NB4 (cell line): ENCODE measurements around the gene TSHZ2.
"Not testable (repeated sequence)": the region's sequence is repeated elsewhere in the genome, so short reads cannot be mapped to it uniquely, and the experiment has no call there.

ENCODE experiments used
- DNase-seq: peaks from one replicate; pipeline ENCODE4 v3.0.0; 2010; ENCODE audit warnings: low read depth
- H3K4me3 ChIP-seq: one replicate; pipeline ENCODE4 v1.5.1; 2011; ENCODE audit warnings: mild to moderate bottlenecking, low read depth, low read length, moderate library complexity
- CTCF ChIP-seq: IDR thresholded peaks from one replicate; pipeline ENCODE4 v1.5.1; 2012; ENCODE audit warnings: low read depth, low read length
- MAX ChIP-seq: IDR thresholded peaks from 2 replicates; pipeline ENCODE4 v1.6.1; 2011; ENCODE audit warnings: low read depth, low read length
- MYC ChIP-seq: IDR thresholded peaks from 2 replicates; pipeline ENCODE4 v1.6.1; 2011; ENCODE audit warnings: low read depth, low read length
- POLR2A ChIP-seq: IDR thresholded peaks from 2 replicates; pipeline ENCODE4 v1.6.1; 2011; ENCODE audit warnings: mild to moderate bottlenecking; ENCODE audit not compliant: insufficient read length; ENCODE audit errors: extremely low read depth

The TSHZ2 gene

GRCh38 chr20:53428996-53429395 lies 456.8 kb downstream of the TSHZ2 start:
- no peak for DNase-seq
- H3K4me3 ChIP-seq = no peak overlapping the region
- TF ChIP-seq MYC = no peak
- TF ChIP-seq POLR2A = no peak

- no peak for DNase-seq
- TF ChIP-seq POLR2A (no peak), MYC (no peak), CTCF (no peak), MAX (no peak)
- no peak overlapping the region for H3K4me3 ChIP-seq
Observed at GRCh38 chr20:53434662-53435061, 462.5 kb downstream of the TSHZ2 start.

GRCh38 chr20:53436927-53437326 lies 464.8 kb downstream of the TSHZ2 start:
- DNase-seq, H3K4me3 ChIP-seq: not testable (repeated sequence)

- no peak for DNase-seq
- no peak for TF ChIP-seq CTCF
- no peak overlapping the region for H3K4me3 ChIP-seq
Observed at GRCh38 chr20:53438368-53438767, 466.2 kb downstream of the TSHZ2 start.

- TF ChIP-seq MYC (no peak), CTCF (no peak), MAX (no peak), POLR2A (no peak)
- DNase-seq = no peak
- no peak overlapping the region for H3K4me3 ChIP-seq
Observed at GRCh38 chr20:53439046-53439445, 466.9 kb downstream of the TSHZ2 start.

- no peak for DNase-seq
- no peak overlapping the region for H3K4me3 ChIP-seq
- no peak for TF ChIP-seq MAX
- TF ChIP-seq MYC = no peak
- TF ChIP-seq POLR2A = no peak
- TF ChIP-seq CTCF = no peak
Observed at GRCh38 chr20:53439616-53440015, 467.5 kb downstream of the TSHZ2 start.

GRCh38 chr20:53444401-53445149 lies 472.4 kb downstream of the TSHZ2 start:
- H3K4me3 ChIP-seq = no peak overlapping the region
- TF ChIP-seq POLR2A = no peak
- TF ChIP-seq MAX = no peak
- no peak for TF ChIP-seq CTCF
- TF ChIP-seq MYC = no peak
- DNase-seq = no peak
